Ishikawa (cell line): ENCODE results near the gene BTBD7.

Experiments
- CEBPB ChIP-seq: IDR thresholded peaks from 2 replicates; pipeline ENCODE4 v1.6.1; 2012
- CREB1 ChIP-seq: IDR thresholded peaks from 2 replicates; pipeline ENCODE4 v1.6.1; 2012; ENCODE audit warnings: low read depth
- EGR1 ChIP-seq: IDR thresholded peaks from 2 replicates; pipeline ENCODE4 v1.6.1; 2012
- EP300 ChIP-seq: IDR thresholded peaks from 2 replicates; pipeline ENCODE4 v1.6.1; 2012; ENCODE audit warnings: borderline replicate concordance
- FOXM1 ChIP-seq: IDR thresholded peaks from 2 replicates; pipeline ENCODE4 v1.6.1; 2012; ENCODE audit warnings: low read depth, borderline replicate concordance
- MAX ChIP-seq: IDR thresholded peaks from 2 replicates; pipeline ENCODE4 v1.6.1; 2012
- NFIC ChIP-seq: IDR thresholded peaks from 2 replicates; pipeline ENCODE4 v1.6.1; 2012
- RAD21 ChIP-seq: IDR thresholded peaks from 2 replicates; pipeline ENCODE4 v1.6.1; 2012; ENCODE audit warnings: low read depth
- REST ChIP-seq: IDR thresholded peaks from 2 replicates; pipeline ENCODE4 v1.6.1; 2012; ENCODE audit warnings: low read depth, mild to moderate bottlenecking
- TAF1 ChIP-seq: IDR thresholded peaks from 2 replicates; pipeline ENCODE4 v1.6.1; 2012; ENCODE audit warnings: low read depth, mild to moderate bottlenecking
- TCF12 ChIP-seq: IDR thresholded peaks from 2 replicates; pipeline ENCODE4 v1.6.1; 2012; ENCODE audit warnings: low read depth
- TEAD4 ChIP-seq: IDR thresholded peaks from 2 replicates; pipeline ENCODE4 v1.6.1; 2012
- USF1 ChIP-seq: IDR thresholded peaks from 2 replicates; pipeline ENCODE4 v1.6.1; 2012
- YY1 ChIP-seq: IDR thresholded peaks from 2 replicates; pipeline ENCODE4 v1.6.1; 2012; ENCODE audit warnings: low read depth
- ZBTB7A ChIP-seq: IDR thresholded peaks from 2 replicates; pipeline ENCODE4 v1.6.1; 2012; ENCODE audit warnings: low read depth

Gene BTBD7

GRCh38 chr14:93286212-93286890, 46.5 kb downstream of the BTBD7 start:
- TF ChIP-seq TCF12 (no peak), CREB1 (no peak), CEBPB (no peak)

- TF ChIP-seq YY1, result no peak
- TF ChIP-seq REST, result no peak
- no peak for TF ChIP-seq MAX
- no peak for TF ChIP-seq USF1
- no peak for TF ChIP-seq EP300
- TF ChIP-seq TCF12, result no peak
- TF ChIP-seq FOXM1, result no peak
Observed at GRCh38 chr14:93285044-93285443, 47.8 kb downstream of the BTBD7 start.

GRCh38 chr14:93281937-93282336, 50.9 kb downstream of the BTBD7 start:
- no peak for TF ChIP-seq REST
- no peak for TF ChIP-seq USF1
- TF ChIP-seq EP300, result no peak
- TF ChIP-seq TCF12, result no peak
- TF ChIP-seq RAD21, result no peak
- no peak for TF ChIP-seq YY1
- TF ChIP-seq ZBTB7A, result no peak
- TF ChIP-seq MAX, result no peak
- TF ChIP-seq NFIC, result no peak
- no peak for TF ChIP-seq TAF1
- no peak for TF ChIP-seq EGR1
- no peak for TF ChIP-seq FOXM1
- no peak for TF ChIP-seq CEBPB
- no peak for TF ChIP-seq TEAD4
- no peak for TF ChIP-seq CREB1

GRCh38 chr14:93280743-93281142, 52.1 kb downstream of the BTBD7 start:
- TF ChIP-seq CREB1, result no peak
- TF ChIP-seq REST, result no peak
- TF ChIP-seq NFIC, result no peak
- TF ChIP-seq CEBPB, result no peak
- no peak for TF ChIP-seq TEAD4
- TF ChIP-seq ZBTB7A, result no peak
- TF ChIP-seq TAF1, result no peak
- no peak for TF ChIP-seq RAD21

GRCh38 chr14:93276031-93276716, 56.7 kb downstream of the BTBD7 start:
- TF ChIP-seq REST, result no peak
- no peak for TF ChIP-seq RAD21
- TF ChIP-seq FOXM1, result no peak
- no peak for TF ChIP-seq YY1
- no peak for TF ChIP-seq CEBPB
- TF ChIP-seq TCF12, result no peak
- no peak for TF ChIP-seq EGR1
